DMS153 (cell line): Measurements from ENCODE around the gene CCSER1.

Experiments
- DNase-seq: peaks from one replicate; lab custom pipeline; 2025; lab: John Stamatoyannopoulos, UW

CCSER1 gene

GRCh38 chr4:90570615-90571014 is 443.4 kb downstream of the CCSER1 start:
- no peak for DNase-seq

DNA sequence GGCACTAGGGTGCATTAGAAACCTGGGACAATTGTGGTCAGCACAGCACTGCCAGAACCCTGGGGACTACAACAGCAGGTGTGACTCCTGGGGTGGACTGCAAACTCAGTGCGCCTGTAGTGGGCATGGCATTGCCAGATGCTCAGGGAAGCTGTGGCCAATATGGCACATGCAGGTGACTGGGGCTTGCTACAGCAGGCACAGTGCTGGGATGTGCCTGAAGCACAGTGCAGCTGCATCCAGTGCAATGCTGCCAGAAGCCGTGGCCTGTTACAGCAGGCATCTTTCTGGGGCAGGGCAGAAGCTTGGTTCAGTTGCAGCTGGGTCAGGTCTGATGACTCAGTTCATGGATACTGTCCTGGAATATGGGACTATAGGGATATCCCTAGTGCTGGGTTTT is 445.8 kb downstream of the CCSER1 start:
- no peak for DNase-seq

DNA sequence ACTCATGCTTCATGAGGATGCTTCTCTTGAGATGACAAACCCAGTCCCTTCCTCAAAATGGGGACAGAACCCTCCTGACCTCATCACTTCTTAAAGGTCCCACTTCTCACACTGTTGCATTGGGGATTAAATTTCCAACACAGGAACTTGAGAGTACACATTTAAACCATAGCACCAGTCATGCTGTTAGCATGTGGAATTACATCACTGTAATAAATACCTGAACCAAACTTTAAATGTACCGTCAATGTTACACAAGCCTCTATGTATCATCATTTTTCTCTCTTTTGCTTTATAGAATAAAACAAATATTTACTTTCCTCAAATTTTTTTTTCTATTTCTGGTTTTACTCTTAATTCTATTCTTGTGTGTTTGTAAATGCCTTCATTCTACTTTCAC is 448.2 kb downstream of the CCSER1 start:
- no peak for DNase-seq

GRCh38 chr4:90580326-90580725 is 453.1 kb downstream of the CCSER1 start:
- DNase-seq: no peak

DNA sequence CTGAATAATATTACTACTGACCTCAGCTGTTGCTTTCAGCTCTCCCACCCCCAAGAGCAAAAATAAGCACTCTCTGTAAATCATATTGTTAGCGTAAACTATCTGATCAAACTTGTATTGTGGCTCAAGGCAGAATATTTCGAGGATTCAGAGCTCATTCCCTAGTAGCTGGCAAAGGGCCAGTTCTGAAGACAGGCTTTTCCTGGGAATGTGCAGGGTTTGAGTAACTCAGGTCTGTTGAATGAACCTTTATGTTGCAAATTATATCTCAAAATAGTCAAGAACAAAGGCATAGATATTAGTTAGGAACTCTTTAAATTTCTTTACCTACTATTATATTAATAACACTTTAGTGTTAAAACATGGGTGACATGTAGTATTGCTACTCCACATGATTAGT is 454.9 kb downstream of the CCSER1 start:
- DNase-seq: no peak

GRCh38 chr4:90584051-90584450 is 456.9 kb downstream of the CCSER1 start:
- DNase-seq: no peak

- DNase-seq: no peak
These were observed 458.8 kb downstream of the CCSER1 start for GRCh38 chr4:90585961-90586360.

- DNase-seq: no peak
These were observed 459.6 kb downstream of the CCSER1 start for GRCh38 chr4:90586799-90587198.

GRCh38 chr4:90597927-90598326 is 470.7 kb downstream of the CCSER1 start:
- DNase-seq: no peak

- no peak for DNase-seq
These were observed 471.5 kb downstream of the CCSER1 start for GRCh38 chr4:90598741-90599140.

GRCh38 chr4:90602726-90603125 is 475.5 kb downstream of the CCSER1 start:
- no peak for DNase-seq

DNA sequence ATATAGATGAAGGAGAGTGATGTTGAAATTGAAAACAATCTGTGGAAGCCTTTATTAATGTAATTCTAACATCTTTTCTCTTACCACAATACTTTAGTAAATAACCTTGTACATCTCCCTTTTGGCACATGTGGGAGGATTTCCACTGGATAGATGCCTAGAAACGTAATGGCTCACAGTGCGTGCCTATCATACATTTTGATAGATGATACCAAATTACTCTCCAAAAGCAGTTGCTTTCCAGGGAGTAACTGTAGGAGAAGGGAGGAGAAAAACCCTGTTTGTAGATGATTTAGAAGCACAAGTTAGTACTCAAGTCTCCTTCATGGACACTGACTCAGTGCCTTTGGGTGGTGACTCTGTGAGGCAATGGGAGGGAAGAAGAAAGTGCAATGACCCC is 476.3 kb downstream of the CCSER1 start:
- DNase-seq: no peak

- DNase-seq: no peak
These were observed 479.6 kb downstream of the CCSER1 start for GRCh38 chr4:90606781-90607180.

GRCh38 chr4:90614371-90614770 is 487.2 kb downstream of the CCSER1 start:
- DNase-seq: no peak

DNA sequence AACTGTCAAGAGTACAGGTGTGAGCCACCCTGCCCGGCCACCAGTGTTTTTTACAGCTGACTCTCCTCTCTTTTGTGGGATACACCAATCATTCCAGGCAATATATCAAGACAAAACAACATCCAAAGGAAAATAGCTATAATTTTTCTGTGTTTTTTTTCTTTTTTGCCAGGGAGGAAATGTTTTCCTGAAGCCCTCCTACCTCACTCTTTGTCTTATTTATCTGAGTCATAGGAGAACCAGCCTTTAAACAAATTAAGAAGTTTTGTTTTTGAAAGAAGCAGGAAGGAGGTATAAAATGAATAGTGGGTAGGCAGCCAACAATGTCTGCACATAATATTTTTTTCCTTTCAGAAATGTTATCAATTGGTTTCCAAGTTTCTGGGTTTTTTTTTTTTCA is 493.9 kb downstream of the CCSER1 start:
- DNase-seq: no peak

DNA sequence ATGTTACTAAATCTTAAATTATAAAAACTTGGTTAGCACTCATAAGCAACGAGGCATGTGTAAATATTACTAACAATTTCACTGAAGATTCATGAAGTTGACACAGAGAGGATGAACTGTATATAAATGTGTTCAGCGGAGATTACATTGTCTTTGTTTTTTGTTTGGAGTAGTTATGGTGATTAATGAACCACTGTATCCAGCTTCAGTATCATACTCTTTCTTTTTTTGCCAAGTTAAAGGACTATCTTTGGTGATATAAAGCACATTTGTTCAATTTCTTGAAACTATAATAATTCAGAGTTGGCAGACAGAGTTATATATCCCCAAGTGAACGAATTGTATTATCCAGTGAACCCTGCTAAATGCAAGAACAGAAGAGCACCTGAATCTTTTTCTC is 497.6 kb downstream of the CCSER1 start:
- DNase-seq: no peak

DNA sequence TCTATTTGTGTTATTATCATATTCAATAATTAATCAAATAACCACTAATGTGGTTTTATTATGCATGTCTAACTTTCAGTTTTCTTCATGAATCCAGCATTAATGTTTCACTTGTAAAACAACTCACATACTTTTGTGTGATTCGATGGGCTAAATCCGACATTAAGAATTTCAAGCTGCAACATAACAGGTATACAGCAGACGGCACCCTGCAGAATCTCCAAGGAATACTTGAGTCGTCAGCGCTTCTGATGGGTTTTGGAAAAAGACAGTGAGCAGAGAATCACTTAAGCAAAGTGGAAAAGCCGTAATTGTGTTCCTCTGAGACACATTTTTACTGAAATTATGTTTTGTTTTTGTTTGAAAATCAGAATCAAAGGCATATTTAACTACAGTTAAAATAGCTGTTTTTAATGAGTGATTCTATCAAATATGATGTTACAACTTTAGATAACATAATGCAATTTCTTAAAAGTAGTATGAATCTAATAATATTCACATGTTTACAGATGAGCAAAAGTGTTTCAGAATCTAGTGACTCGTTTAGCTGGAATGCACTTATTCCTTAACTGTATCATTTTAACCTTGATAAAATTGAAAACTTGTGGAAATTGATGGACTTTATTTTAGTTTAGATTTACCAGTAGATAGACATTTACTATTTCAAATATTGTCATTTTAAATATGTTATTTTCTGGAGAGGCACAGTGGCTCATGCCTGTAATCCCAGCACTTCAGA is 514.8 kb downstream of the CCSER1 start:
- no peak for DNase-seq

GRCh38 chr4:90643156-90643555 is 516.0 kb downstream of the CCSER1 start:
- DNase-seq: no peak

GRCh38 chr4:90648311-90648710 is 521.1 kb downstream of the CCSER1 start:
- DNase-seq: no peak

DNA sequence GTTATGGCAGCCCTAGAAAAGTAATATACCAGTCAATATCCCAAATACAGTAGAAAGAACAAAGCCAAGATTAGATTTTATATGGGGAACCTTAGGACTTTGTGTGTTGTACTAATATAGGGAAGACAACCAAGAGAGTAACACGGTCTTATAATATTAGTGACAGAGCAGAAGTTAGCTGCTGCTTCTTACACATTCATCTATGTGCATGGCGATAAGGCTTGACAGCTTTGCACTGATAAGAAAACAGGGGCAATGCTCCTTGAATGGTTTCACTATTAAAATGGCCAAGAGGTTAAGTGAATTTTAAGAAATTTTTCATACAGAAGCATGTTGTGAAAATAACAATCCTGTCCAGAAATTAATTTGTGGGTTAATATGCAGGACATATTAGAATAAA is 521.6 kb downstream of the CCSER1 start:
- DNase-seq: no peak

DNA sequence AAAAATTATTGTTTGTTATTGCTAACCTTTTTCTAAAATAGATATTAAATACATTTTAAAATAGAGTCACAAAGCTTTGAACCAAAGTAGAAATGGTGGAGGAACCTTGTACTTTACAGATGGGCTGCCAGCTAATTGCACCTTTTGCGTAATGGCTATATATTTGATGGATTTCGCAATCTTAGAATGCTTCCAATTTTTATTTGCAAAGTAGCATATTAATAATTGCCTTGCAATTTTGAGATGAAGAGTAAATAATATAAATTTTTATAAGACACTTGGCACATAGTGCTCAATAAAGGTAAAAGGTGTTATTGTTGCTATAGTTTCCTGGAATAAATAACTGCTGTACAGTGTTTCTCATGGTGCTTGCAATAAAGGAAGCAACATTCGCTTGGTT is 533.5 kb downstream of the CCSER1 start:
- DNase-seq: no peak

DNA sequence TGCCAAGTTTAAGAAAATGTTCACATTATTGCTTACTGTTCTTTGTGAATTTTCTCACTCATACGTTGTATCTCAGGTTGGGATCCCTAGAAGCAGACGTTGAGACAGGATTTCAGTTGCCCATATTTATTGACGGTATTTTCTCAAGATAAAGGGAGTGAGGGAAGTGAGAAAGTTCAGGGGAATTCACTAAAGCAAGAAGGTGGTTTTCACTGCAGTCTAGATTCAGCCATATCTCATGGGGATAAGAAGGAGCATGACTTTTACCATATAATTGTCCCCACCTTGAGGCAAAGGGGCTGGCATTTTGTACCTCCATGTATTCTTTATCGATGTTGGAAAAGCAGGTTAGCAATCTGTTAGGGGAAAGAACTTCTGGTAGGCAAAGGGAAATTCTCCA is 543.0 kb downstream of the CCSER1 start:
- no peak for DNase-seq

- no peak for DNase-seq
These were observed 562.5 kb downstream of the CCSER1 start for GRCh38 chr4:90689739-90690138.

DNA sequence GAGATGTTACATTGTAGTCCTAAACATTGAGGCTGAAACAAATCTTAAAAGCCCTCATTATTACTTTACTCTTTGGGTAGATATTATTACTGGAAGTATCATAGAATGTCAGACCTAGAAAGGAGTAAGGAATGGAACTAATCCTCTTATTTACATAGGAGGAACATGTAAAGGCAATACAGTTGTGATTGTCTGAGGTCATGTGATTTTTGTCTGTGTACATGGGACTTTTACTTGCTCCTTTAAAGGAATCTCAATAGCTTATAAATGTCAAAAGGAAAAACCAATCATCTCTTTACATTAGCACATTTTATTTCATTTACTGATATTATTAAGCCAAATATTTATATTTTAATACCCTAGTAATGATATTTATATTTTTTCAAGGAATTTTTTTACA is 568.2 kb downstream of the CCSER1 start:
- no peak for DNase-seq
